ENCODE measurements around the gene THAP8. TPM values are rescaled to one million over a fixed set of nuclear protein-coding genes. Genes with fewer than 3 reads are reported as not detected.
A peak's percentile ranks its signal among the peaks of the same experiment; 100 is the strongest.

Gene THAP8
- polyA plus RNA-seq, 1 donor from 2014 or later: 5.6 TPM

DNA sequence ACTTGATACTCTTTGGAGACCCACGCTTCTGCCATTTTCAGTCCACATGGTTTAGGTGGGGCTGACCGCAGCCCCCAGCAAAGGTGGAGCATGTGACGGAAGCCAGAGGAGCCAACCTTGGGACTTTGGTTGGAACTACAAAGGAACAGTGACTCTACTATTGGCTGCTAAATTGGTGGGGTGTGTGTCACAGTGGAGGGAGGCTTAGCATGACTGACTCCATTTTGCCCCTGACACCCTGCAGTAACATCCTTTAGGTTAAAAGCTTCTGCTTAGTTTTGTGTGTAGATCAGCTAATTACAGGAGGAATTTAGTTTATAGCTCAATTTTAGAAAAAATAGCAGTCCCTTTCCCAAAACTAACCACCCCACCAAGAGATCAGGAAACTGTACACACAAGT is 52.5 kb downstream of the THAP8 start:
- H3K4me3 Mint-ChIP-seq: no peak overlapping the region
- peaks cover 4% of the 10 kb centered on the region for H3K36me3 Mint-ChIP-seq
- H3K27me3 Mint-ChIP-seq: no peaks in the 10 kb centered on the region
- peaks cover 4 to 16% (median 12%) of the 10 kb centered on the region in 3 donors for H3K4me1 Mint-ChIP-seq
- no peaks in the 10 kb centered on the region for H3K9me3 Mint-ChIP-seq
- no peak overlapping the region for H3K27ac Mint-ChIP-seq

DNA sequence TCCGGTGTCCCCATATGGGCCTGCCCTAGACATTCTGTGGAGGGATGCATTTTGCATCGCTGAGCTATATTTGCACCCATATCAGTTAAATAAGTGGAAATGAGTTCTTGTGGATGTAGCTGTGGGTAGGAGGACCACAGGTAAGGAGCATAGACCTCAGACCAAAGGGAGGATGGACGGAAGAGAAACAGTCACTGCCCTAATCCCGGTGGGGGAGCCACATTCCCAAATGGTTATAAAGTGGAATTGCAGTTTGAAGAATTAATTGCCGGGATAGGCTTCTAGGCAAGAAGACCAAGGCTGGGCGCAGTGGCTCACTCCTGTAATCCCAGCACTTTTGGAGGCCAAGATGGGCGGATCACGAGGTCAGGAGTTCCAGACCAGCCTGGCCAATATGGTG is 57.3 kb downstream of the THAP8 start:
- Mint-ChIP-seq H3K9me3 (no peaks in the 10 kb centered on the region), H3K27me3 (no peaks in the 10 kb centered on the region), H3K4me1 (peaks cover 15 to 26% (median 22%) of the 10 kb centered on the region in 3 donors), H3K36me3 (peaks cover 2% of the 10 kb centered on the region), H3K27ac (peak overlapping the region in 1 of 3 donors; percentile 57), H3K4me3 (peak overlapping the region in 3 of 4 donors; percentile 92 to 95 (median 93))

DNA sequence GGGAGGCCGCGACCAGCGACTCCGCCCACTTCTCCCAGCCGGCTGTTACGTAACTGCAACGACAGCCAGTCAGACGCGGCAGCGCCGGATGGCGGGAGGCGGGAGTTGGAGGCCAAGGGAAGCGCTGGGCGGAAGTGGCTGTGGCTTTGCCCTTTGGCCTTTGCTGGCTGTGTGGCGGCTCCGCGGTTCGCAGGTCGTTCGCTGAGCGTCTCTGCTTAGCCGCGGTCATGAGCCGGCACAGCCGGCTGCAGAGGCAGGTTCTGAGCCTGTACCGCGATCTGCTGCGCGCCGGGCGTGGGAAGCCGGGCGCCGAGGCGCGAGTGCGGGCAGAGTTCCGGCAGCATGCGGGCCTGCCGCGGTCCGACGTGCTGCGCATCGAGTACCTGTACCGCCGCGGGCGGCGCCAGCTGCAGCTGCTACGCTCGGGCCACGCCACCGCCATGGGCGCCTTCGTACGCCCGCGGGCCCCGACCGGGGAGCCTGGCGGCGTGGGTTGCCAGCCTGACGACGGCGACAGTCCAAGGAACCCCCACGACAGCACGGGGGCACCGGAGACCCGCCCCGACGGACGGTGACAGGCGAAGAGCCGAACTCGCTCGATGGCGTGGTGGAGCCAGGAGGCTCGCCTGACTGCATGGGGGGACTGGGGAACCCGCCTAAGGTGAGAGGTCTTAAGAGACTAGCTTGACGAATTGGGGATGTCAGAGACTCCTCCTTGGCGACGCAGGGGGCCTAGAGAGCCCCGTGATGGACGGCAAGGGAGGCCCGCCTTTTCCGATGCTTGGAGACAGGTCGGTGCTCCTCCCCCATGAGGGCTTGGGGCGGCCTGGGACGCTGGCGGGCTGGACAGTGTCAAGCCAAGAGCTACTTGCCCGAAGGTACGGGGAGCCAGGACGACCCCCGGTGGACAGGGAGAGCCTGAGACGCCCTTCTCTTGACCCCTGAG is 58.8 kb downstream of the THAP8 start, which contains the start of gene SDHAF1:
SDHAF1 (plus strand) TSS at position 141 of the 946 bp plus-strand sequence; CDS start at position 228, 87 bp downstream.
- H3K27me3 Mint-ChIP-seq: no peaks in the 10 kb centered on the region
- H3K9me3 Mint-ChIP-seq: no peaks in the 10 kb centered on the region
- H3K4me1 Mint-ChIP-seq: peaks cover 10 to 24% (median 21%) of the 10 kb centered on the region in 3 donors
- peaks cover 2% of the 10 kb centered on the region for H3K36me3 Mint-ChIP-seq
- H3K27ac Mint-ChIP-seq: peak within 1 kb of the TSS; percentile 83 to 96 (median 94)
- H3K4me3 Mint-ChIP-seq: peak within 1 kb of the TSS; percentile 91 to 99 (median 97)

DNA sequence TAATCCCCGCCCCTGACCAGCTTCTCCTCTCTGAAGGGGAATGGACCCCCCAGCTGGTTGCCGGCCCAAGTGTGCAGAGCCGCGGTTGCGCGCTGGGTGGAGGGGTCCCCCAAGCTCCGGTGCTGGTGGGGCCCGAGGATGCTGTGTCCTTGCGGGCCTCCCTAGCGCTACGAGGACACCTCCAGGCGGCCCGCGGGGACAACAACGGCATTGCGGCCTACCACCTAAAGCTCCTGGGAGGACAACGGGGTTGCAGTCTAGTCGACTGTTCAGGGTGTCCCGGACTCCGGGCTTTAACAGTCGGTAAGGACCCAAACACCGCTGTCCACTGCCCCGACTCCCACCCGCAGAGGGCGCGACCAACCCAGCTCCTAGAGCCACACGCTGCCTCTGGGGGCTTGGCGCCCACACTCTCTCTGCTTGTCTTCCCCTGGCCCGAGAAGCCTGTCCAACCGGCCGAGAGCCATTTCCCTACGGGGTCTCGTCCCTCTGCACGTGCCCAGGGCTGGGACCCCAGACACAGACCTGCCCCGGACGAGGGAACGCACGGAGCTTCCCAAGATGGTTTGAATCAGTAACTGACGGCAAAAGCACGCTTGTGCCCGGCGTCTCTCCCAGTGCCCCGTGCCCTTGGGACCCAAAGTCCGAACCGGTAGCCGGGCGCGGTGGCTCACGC is 60.0 kb downstream of the THAP8 start:
- peaks cover 10 to 21% (median 18%) of the 10 kb centered on the region in 3 donors for H3K4me1 Mint-ChIP-seq
- peak overlapping the region; percentile 82 to 95 (median 90) for H3K4me3 Mint-ChIP-seq
- H3K36me3 Mint-ChIP-seq: peaks cover 2% of the 10 kb centered on the region
- H3K27ac Mint-ChIP-seq: peak overlapping the region in 2 of 3 donors; percentile 62 to 96
- H3K27me3 Mint-ChIP-seq: no peaks in the 10 kb centered on the region
- H3K9me3 Mint-ChIP-seq: no peaks in the 10 kb centered on the region

DNA sequence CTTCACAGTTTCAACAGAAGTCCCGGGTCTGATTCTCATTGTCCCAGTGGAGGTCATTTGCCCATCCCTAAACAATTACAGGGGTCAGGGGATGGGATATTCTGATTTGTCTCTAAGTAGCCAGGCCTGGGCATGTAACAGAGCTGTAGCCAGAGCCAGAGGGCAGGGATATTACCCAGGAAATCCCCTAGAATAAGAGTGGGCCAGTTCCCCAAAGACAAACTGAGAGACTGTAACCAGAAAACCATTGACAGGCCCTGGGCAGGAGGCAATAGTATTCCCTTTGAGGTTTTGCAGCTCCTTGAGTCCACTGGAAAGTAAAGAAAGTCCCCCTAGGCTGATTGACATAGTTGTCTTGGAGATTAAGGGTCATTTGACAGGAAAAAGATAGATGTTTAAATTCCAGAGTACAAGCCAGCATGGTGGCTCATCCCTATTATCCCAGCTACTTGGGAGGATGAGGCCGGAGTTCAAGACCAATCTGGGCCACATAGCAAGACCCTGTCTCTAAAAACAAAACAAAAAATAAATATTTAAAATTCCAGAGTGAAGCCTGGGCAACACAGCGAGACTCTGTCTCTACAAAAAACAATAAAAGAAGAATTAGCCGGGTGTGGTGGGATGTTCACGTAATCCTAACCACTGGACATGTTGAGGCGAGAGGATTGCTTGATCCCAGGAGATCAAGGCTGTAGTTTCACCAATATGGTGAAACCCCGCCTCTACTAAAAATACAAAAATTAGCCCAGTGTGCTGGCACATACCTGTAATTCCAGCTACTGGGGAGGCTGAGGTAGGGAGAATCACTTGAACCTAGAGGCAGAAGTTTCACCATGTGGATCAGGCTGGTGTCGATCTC is 60.9 kb downstream of the THAP8 start:
- peaks cover 2% of the 10 kb centered on the region for H3K36me3 Mint-ChIP-seq
- no peaks in the 10 kb centered on the region for H3K27me3 Mint-ChIP-seq
- H3K9me3 Mint-ChIP-seq: no peaks in the 10 kb centered on the region
- H3K4me3 Mint-ChIP-seq: peak overlapping the region in 2 of 4 donors; percentile 21 to 95
- no peak overlapping the region for H3K27ac Mint-ChIP-seq
- peaks cover 10 to 21% (median 18%) of the 10 kb centered on the region in 3 donors for H3K4me1 Mint-ChIP-seq

DNA sequence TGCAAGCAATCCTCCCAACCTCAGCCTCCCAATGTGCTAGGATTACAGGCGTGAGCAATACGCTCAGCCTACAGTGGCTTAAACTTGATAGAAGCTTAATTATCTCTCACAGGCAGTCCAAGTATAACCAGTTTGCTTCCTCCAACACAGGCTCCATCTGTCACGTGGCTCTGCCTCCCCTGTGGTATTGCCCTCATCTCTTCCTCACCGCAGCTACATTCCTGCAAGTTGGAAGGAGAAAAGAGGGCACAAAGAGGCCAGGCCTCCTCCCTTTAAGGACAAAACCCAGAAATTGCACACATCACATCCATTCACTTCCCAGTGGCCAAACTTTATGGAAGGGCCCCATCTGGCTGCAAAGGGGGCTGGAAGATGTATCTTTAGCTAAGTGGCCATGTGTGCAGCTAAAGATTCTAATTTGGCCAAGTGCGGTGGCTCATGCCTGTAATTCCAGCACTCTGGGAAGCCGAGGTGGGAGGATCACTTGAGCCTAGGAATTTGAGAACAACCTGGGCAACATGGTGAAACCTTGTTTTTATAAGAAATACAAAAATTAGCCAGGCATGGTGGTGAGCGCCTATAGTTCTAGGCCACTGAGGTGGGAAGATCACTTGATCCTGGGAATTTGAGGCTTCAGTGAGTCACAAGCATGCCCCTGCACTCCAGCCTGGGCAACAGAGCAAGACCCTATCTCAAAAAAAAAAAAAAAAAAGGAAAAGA is 62.2 kb downstream of the THAP8 start:
- Mint-ChIP-seq H3K36me3 (peaks cover 2% of the 10 kb centered on the region), H3K27me3 (no peaks in the 10 kb centered on the region), H3K4me1 (peaks cover 10 to 16% (median 15%) of the 10 kb centered on the region in 3 donors), H3K4me3 (peak overlapping the region in 2 of 4 donors; percentile 41 to 95), H3K9me3 (no peaks in the 10 kb centered on the region), H3K27ac (peak overlapping the region in 1 of 3 donors; percentile 78)

DNA sequence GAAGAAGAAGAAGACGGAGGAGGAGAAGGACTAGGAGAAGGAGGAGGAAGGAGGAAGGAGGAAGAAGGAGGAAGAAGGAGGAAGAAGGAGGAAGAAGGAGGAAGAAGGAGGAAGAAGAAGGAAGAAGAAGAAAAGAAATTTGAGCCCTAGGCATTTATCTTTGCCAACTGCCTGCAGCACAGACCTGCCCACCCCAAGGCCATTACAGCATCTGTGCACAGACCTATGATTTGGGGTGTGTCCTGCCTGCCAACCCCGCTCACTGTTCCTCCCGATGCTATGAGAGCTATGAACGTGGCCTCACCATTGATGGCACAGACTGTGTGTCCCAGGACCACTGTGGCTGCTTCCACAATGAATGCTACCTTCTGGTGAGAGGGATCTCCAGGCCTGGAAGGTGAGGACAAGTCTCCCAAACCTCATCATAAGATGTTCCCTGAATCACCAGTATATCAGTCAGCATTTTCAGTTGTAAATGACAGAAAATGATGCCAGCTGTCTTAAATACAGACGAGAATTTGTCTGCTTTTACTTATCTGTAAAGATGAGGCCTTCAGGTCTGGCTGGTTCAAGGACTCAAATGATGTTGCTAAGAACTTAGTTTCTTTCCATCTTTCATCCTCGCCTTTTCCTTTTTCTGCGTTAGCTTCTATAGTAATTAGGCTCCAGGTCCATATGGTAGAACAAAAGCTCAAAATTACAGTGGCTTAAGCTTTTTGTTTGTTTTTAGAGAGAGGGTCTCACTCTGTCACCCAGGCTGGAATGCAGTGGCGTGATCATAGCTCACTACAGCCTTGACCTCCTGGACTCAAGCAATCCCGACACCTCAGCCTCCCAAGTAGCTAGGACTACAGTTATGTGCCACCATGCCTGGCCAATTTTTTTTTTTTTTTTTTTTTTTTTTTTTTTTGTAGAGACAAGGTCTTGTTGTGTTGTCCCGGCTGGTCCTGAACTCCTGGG is 63.0 kb downstream of the THAP8 start:
- Mint-ChIP-seq H3K27ac (peak overlapping the region in 1 of 3 donors; percentile 57), H3K27me3 (no peaks in the 10 kb centered on the region), H3K9me3 (no peaks in the 10 kb centered on the region), H3K4me3 (peak overlapping the region in 1 of 4 donors; percentile 95), H3K36me3 (peaks cover 2% of the 10 kb centered on the region), H3K4me1 (peaks cover 8 to 10% (median 9%) of the 10 kb centered on the region in 3 donors)

DNA sequence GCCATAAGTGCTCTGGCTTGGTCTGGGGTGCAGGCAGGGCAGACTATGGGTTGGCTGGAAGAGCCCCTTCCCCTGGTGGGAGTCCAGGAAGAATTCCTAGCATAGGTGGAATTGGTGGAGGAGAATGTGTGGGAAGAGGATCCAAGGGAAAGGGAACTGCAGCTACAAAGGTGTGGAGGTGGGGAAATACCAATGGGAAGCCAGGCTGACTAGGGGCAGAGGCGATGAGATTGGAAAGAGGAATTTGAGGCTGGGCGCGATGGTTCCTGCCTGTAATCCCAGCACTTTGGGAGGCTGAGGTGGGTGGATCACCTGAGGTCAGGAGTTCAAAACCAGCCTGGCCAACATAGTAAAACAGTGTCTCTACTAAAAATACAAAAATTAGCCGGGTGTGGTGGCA is 63.9 kb downstream of the THAP8 start:
- peak overlapping the region in 1 of 4 donors; percentile 47 for H3K4me3 Mint-ChIP-seq
- no peaks in the 10 kb centered on the region for H3K9me3 Mint-ChIP-seq
- H3K36me3 Mint-ChIP-seq: peaks cover 2% of the 10 kb centered on the region
- H3K4me1 Mint-ChIP-seq: peaks cover 4 to 6% (median 5%) of the 10 kb centered on the region in 3 donors
- no peak overlapping the region for H3K27ac Mint-ChIP-seq
- H3K27me3 Mint-ChIP-seq: peaks cover 3% of the 10 kb centered on the region

DNA sequence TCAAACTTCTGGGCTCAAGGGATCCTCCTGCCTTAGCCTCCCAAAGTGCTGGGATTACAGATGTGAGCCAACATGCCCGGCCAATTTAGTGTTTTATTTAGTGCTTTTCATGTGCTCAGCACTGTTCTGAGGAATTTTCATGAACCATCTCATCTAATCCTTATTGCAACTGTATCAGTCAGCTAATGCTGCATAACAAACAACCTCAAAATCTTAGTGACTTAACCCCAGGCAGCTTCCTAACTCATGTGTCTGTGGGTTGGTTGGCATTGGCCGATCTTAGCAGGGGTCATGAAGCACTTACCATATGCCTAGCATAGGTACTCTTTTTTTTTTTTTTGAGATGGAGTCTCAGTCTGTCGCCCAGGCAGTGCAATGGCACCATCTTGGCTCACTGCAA is 65.3 kb downstream of the THAP8 start:
- Mint-ChIP-seq H3K9me3 (no peaks in the 10 kb centered on the region), H3K4me1 (peaks cover 0 to 3% (median 0%) of the 10 kb centered on the region in 3 donors), H3K4me3 (peak overlapping the region in 2 of 4 donors; percentile 41 to 75), H3K27ac (no peak overlapping the region), H3K36me3 (no peaks in the 10 kb centered on the region), H3K27me3 (peaks cover 12% of the 10 kb centered on the region)

DNA sequence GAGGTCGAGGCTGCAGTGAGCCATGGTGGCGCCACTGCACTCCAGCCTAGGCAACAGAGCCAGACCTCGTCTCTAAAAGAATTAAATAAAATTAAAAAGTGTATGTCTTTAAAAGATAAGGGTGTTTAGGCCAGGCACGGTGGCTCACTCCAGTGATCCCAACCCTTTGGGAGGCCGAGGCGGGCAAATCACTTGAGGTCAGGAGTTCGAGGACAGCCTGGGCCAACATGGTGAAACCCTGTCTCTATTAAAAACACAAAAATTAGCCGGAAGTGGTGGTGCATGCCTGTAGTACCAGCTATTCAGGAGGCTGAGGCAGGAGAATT is 66.6 kb downstream of the THAP8 start:
- Mint-ChIP-seq H3K9me3 (no peaks in the 10 kb centered on the region), H3K36me3 (no peaks in the 10 kb centered on the region), H3K27ac (no peak overlapping the region), H3K27me3 (peaks cover 13% of the 10 kb centered on the region), H3K4me1 (peaks cover 0 to 3% (median 0%) of the 10 kb centered on the region in 3 donors), H3K4me3 (peak overlapping the region; percentile 75 to 96 (median 92))

DNA sequence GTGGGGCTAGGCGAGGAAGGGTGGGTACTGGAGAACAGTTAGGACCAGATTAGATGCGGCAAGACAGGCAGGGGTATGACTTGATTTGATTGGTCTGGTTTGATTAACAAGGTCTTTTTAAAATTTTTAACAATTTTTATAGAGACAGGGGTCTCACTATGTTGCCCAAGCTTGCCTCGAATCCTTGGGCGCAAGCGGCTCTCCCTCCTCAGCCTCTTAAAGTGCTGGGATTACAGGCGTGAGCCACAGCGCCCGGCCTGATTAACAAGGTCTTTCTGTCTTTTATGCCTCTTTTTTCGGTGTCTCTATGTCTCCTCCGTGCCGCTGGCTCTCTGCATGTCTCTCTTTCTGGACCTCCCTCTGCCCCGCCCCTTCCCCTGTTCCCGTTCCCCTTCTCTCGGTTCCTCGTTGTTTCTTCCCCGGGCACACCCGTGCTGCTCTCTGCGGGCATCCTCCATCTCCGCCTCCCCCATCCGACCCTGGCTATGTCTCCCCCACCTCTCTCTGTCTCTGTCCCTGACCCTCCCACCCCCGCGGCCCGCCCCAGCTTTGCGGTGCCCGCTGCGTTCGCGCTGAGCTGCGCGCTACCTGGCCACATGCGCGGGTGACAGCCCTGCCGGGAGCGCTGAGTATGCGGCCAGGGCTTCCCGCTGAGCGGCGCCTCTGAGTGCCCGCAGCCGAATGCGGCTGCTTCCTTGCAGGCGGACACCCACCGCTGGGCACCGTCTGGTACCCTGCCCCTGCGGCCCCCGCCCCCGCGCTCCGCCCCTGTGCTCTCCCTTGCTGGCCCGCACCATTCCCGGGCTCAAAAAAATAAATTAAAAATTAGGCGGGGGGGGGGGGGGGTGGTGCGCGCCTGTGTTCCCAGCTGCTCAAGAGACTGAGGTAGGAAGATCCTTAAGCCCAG is 67.2 kb downstream of the THAP8 start:
- H3K4me3 Mint-ChIP-seq: peak overlapping the region; percentile 75 to 96 (median 92)
- no peaks in the 10 kb centered on the region for H3K36me3 Mint-ChIP-seq
- H3K4me1 Mint-ChIP-seq: peaks cover 0 to 3% (median 0%) of the 10 kb centered on the region in 3 donors
- peak overlapping the region in 1 of 3 donors; percentile 46 for H3K27ac Mint-ChIP-seq
- H3K9me3 Mint-ChIP-seq: no peaks in the 10 kb centered on the region
- peaks cover 13% of the 10 kb centered on the region for H3K27me3 Mint-ChIP-seq

DNA sequence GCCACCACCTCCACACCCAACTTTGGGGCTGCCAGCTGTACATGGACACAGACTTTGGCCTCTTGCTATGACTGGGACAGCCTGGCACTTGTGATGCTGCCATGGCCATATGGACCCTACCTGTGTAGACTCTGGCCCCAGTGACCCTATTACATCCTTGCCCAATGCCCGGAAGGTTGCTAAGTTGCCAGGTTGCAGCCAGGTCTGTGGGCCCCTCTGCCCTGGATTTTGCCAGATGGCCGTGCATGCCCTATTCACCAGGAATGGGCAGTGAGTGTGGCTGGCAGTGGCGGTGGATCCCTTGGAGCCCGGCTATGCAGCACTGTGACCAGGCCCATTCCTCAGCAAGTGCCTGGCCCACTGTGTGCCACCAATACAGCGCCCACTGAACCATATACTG is 68.0 kb downstream of the THAP8 start:
- H3K36me3 Mint-ChIP-seq: no peaks in the 10 kb centered on the region
- H3K4me1 Mint-ChIP-seq: peaks cover 0 to 3% (median 0%) of the 10 kb centered on the region in 3 donors
- peak overlapping the region in 3 of 4 donors; percentile 75 to 96 (median 90) for H3K4me3 Mint-ChIP-seq
- peak overlapping the region in 2 of 3 donors; percentile 28 to 46 for H3K27ac Mint-ChIP-seq
- H3K9me3 Mint-ChIP-seq: no peaks in the 10 kb centered on the region
- peaks cover 15% of the 10 kb centered on the region for H3K27me3 Mint-ChIP-seq
